ENCODE measurements around the gene SYT1. TPM values are rescaled to one million over a fixed set of nuclear protein-coding genes. Genes with fewer than 3 reads are reported as not detected.

The SYT1 gene
- total RNA-seq, 2 donors from 2014 or later: 1.3 to 1.9 TPM

DNA sequence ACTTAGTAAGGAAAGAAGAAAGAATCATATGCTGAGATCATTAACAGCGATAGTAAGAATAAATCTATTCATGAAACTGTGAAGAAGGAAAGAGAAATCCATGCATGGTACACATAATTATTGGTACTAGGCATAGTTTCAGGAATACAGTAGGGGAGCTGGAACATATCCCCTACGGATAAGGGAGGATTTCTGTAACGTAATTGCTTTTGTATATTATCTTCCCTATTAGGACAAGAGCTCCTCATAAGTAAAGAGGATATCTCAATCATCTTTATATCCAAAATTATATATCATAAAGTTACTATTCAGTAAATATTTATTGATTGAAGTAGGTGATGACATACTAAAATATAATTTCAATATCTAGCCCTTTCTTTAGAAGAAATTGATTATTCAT is 22.9 kb downstream of the SYT1 start:
- no peaks in the 10 kb centered on the region for H3K36me3 ChIP-seq
- DNase-seq (ENCODE audit: low spot score) (no peak), ATAC-seq (ENCODE audit: insufficient number of reproducible peaks, low FRiP score, low read depth) (no peak)
- no peak overlapping the region for H3K4me3 ChIP-seq
- TF ChIP-seq, protein P1, sequence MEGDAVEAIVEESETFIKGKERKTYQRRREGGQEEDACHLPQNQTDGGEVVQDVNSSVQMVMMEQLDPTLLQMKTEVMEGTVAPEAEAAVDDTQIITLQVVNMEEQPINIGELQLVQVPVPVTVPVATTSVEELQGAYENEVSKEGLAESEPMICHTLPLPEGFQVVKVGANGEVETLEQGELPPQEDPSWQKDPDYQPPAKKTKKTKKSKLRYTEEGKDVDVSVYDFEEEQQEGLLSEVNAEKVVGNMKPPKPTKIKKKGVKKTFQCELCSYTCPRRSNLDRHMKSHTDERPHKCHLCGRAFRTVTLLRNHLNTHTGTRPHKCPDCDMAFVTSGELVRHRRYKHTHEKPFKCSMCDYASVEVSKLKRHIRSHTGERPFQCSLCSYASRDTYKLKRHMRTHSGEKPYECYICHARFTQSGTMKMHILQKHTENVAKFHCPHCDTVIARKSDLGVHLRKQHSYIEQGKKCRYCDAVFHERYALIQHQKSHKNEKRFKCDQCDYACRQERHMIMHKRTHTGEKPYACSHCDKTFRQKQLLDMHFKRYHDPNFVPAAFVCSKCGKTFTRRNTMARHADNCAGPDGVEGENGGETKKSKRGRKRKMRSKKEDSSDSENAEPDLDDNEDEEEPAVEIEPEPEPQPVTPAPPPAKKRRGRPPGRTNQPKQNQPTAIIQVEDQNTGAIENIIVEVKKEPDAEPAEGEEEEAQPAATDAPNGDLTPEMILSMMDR (IDR thresholded peaks at IDR 0.05): no peak
- H3K4me1 ChIP-seq (ENCODE audit: control insufficient read depth in 1 of 2, low read depth in 2 of 2): no peaks in the 10 kb centered on the region
- H3K27ac ChIP-seq: no peak overlapping the region
- no peaks in the 10 kb centered on the region for H3K9me3 ChIP-seq
- no peaks in the 10 kb centered on the region for H3K27me3 ChIP-seq (replicated peaks; ENCODE audit: insufficient read depth)

DNA sequence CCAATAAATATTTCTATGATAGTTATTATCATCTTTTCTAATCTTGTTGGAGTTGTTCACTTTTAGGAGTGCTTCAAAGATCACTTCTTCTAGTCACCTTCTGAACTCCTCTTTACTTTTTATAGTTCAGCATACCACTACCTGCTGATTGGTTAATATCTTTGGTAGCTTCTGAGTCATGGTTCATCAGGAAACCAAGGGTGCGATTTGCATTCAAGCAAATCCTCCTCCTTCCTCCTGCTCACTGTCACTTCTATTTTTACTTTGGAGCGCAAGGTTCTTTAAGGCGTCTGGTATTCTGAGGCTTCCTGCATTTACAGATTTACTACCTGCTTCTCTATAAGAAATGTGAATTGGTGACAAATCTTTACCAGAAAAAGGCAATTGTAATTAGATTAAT is 24.0 kb downstream of the SYT1 start:
- no peaks in the 10 kb centered on the region for H3K9me3 ChIP-seq
- ATAC-seq (ENCODE audit: insufficient number of reproducible peaks, low FRiP score, low read depth) (no peak), DNase-seq (ENCODE audit: low spot score) (no peak)
- no peak overlapping the region for H3K27ac ChIP-seq
- H3K4me3 ChIP-seq: no peak overlapping the region
- H3K4me1 ChIP-seq (ENCODE audit: control insufficient read depth in 1 of 2, low read depth in 2 of 2): no peaks in the 10 kb centered on the region
- H3K27me3 ChIP-seq (replicated peaks; ENCODE audit: insufficient read depth): no peaks in the 10 kb centered on the region
- TF ChIP-seq, protein P1 (IDR thresholded peaks at IDR 0.05): no peak
- H3K36me3 ChIP-seq: no peaks in the 10 kb centered on the region

DNA sequence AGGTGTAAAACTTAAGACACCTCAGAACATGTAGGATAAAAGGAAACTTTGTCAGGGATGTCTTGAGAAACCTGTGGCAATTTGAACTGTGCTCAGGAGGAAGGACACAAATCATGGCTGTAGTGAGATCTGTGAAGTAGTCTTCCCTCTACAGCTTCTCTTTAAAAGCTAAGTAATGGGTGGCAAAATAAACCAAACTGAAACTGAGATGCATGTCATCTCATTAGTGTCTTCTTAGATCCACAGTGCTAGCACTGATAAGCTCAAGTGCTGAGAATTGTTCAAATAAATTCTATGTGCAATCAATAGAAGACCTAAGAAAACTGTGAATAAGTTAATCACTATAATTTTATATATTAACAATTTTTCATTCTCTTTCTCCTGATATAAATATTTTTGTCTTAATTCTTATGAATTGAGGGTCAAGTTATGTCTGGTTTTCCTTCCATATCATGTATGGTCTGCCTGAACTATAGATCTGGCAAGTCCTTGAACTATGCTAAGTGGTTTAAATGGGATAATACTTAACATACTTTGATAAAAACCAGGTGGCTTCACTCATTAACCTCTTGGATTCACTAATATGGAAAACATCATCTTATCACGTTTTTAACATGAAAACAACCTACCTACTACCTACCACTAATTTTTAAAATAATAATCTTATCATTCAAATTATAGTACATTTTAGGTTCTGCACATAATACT is 27.2 kb downstream of the SYT1 start:
- DNase-seq (ENCODE audit: low spot score) (no peak), ATAC-seq (ENCODE audit: insufficient number of reproducible peaks, low FRiP score, low read depth) (no peak)
- no peaks in the 10 kb centered on the region for H3K9me3 ChIP-seq
- H3K27ac ChIP-seq: no peak overlapping the region
- no peaks in the 10 kb centered on the region for H3K27me3 ChIP-seq (replicated peaks; ENCODE audit: insufficient read depth)
- TF ChIP-seq, protein P1 (IDR thresholded peaks at IDR 0.05): no peak
- H3K4me1 ChIP-seq (ENCODE audit: control insufficient read depth in 1 of 2, low read depth in 2 of 2): no peaks in the 10 kb centered on the region
- H3K4me3 ChIP-seq: no peak overlapping the region
- H3K36me3 ChIP-seq: no peaks in the 10 kb centered on the region

DNA sequence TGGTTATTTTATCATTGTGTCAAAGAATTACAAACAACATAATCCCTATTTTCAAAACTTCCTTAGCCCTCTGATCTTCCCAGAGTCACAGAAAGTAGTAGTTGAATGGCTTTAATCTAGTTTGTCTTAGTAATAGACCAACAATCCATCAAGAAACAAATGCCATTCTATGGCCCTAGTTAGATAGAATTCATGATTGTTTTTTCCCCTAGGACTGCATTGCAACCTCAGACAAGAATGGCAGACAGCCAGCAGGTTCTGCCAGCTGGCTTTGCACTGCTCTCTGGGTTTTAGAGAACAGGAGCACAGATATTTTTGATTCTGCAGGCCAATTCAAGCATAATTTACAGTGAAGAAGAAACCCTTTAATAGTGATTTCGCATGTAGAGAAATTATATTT is 33.8 kb downstream of the SYT1 start:
- H3K4me1 ChIP-seq (ENCODE audit: control insufficient read depth in 1 of 2, low read depth in 2 of 2): no peaks in the 10 kb centered on the region
- no peaks in the 10 kb centered on the region for H3K9me3 ChIP-seq
- TF ChIP-seq, protein P1 (IDR thresholded peaks at IDR 0.05): no peak
- DNase-seq (ENCODE audit: low spot score) (no peak), ATAC-seq (ENCODE audit: insufficient number of reproducible peaks, low FRiP score, low read depth) (no peak)
- no peaks in the 10 kb centered on the region for H3K27me3 ChIP-seq (replicated peaks; ENCODE audit: insufficient read depth)
- H3K27ac ChIP-seq: no peak overlapping the region
- no peaks in the 10 kb centered on the region for H3K36me3 ChIP-seq
- no peak overlapping the region for H3K4me3 ChIP-seq

DNA sequence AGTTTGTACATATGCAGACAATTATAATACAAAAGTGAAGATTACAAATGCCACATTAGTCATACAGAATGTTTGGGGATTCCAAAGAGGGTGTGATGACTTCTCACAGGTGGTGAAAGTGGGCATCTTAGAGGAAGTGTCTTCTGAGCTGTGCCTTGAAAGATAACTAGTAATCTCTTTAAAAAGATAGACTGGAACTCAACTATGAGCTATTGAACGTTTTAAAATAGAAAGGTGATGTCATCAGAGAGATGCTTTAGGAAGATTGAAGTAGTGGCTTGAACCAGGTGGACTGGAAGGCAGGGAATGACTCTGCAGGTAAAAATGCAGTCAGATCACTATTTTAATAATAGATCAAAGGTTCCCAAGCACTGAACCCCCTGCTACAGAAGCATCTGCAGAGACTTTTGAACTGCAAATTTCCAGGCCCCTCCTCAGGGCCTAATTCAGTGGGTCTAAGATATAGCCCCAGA is 50.3 kb downstream of the SYT1 start:
- no peak for DNase-seq (ENCODE audit: low spot score)

More for the DNA sequence above, 50.3 kb downstream of the SYT1 start:
- Histone ChIP-seq H3K4me3 (no peak overlapping the region), H3K27ac (no peak overlapping the region), H3K27me3 (replicated peaks; ENCODE audit: insufficient read depth) (no peaks in the 10 kb centered on the region), H3K4me1 (ENCODE audit: control insufficient read depth in 1 of 2, low read depth in 2 of 2) (no peaks in the 10 kb centered on the region), H3K36me3 (no peaks in the 10 kb centered on the region), H3K9me3 (no peaks in the 10 kb centered on the region)
- no peak for ATAC-seq (ENCODE audit: insufficient number of reproducible peaks, low FRiP score, low read depth)
- TF ChIP-seq, protein P1 (IDR thresholded peaks at IDR 0.05): no peak

All from thoracic aorta (tissue), 2 donors.